Head of caudate nucleus (tissue), 42 donors: Measurements from ENCODE around the gene MUC2.
A peak's percentile ranks its signal among the peaks of the same experiment; 100 is the strongest.

Experiments
- DNase-seq, 42 donors: peaks; one replicate each; pipeline versions ENCODE4 v3.0.0 to v3.0.0-alpha.2; 2020 to 2021; ENCODE audit warnings: mixed read lengths in 7 of 42
- intact Hi-C: fragments of 100-400 bp; cut with DNase I; formaldehyde crosslinking; loops from one replicate; pipeline ENCODE4 v1.15.0; 2022

The MUC2 gene

GRCh38 chr11:1049071-1049405, 25.6 kb upstream of the MUC2 start:
- intact Hi-C loops: no loop called here
- DNase-seq: no peak

GRCh38 chr11:1049431-1049891, 25.2 kb upstream of the MUC2 start:
- intact Hi-C loops: no loop called here

GRCh38 chr11:1049911-1050580, 24.6 kb upstream of the MUC2 start:
- intact Hi-C loops: loop anchor here (10.0 kb wide), 1 partner anchor 195 kb away; no protein-coding TSS in a partner anchor
- peak in 1 of 42 donors; percentile 5 for DNase-seq

More at GRCh38 chr11:1049431-1049891, 25.2 kb upstream of the MUC2 start:
- peak in 1 of 42 donors; percentile 2 for DNase-seq

- intact Hi-C loops: loop anchor here (10.0 kb wide), 1 partner anchor 196 kb away; no protein-coding TSS in a partner anchor
- DNase-seq: peak; percentile 17 to 83 (median 68)
Observed at GRCh38 chr11:1050581-1051355, 23.9 kb upstream of the MUC2 start.

DNA sequence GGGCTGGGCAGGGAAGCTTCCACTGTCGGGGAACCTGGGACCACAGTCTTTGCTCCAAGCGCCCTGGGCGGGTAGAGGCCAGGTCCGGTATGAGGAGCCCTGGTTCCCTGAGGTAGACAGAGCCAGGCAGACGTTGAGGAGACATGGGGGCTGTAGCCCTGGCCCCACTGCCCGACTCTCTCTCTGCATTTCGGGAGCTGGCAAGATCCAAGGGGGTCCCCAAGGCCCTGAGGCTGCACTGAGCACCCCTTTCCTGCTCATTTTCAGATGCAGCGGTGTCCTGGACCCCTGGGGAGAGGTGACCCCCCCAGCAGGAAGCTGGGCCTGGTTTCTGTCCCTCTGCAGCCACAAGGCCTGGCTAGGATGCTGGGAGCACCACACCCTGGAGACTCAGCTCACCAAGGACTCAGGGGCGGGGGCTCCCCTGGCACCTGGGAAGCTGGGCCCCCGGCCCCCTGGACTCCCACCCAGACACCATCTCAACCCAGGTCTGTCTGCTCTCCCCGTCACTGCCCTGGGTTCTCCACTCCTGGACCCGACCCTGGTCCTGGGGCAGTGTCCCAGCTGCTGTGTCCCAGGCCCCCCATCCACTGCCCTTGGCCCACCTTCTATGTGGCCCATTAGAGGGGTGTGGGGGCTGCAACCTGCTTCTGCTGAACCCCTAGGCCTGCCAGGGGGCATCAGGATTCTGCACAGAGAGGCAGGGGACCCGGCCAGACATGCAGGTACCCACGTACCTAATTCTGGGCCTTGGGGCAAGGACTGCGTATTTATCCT, 23.1 kb upstream of the MUC2 start:
- intact Hi-C loops: loop anchor here (10.0 kb wide), 1 partner anchor 197 kb away; no protein-coding TSS in a partner anchor
- peak in 1 of 42 donors; percentile 1 for DNase-seq

DNA sequence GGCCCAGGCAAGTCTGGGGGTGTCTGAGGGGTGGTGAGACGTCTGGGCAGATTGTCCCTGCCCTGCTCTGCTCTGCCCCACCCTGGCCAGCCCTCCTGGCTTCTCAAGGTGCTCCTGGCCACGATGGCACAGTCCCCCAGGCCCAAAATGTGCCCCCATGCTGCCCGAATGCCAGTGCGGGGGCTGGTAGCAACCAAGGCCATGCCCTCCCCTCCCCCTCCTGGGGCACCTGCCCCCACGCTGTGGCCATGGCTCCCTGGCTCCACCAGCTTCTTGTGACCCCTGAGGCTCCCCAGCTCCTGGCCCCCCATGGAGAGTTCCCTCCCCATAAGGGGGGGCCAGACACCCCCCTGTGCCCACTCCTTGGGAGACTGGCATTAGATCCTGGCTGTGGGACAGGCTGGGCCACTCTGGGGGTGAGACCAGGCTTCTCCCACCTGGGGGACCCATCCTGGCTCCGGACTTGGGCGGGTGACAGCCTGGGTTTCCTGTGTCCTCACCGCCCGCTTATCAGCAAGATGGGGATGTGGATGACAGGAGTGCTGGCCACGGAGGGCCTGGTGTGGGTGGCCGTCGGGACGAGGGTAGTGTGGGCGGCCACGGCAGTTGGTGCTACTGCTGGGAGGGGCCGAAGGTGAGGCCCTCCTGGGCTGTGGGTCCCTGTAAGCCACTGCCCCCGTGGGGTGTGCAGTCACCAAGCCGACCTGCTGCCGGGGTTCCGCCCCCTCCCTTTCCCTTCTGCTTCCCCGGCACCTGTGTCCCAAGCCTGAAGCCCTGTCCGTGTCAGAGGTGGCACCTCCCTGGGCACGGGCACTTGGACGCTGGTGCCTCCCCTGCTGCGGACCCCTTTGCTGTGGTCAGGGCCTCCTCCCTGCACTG, 22.3 kb upstream of the MUC2 start:
- intact Hi-C loops: loop anchor here (10.0 kb wide), 1 partner anchor 198 kb away; no protein-coding TSS in a partner anchor
- peak in 1 of 42 donors; percentile 2 for DNase-seq

GRCh38 chr11:1053121-1053901, 21.4 kb upstream of the MUC2 start:
- intact Hi-C loops: loop anchor here (10.0 kb wide), 1 partner anchor 199 kb away; no protein-coding TSS in a partner anchor
- DNase-seq: peak in 2 of 42 donors; percentile 1 to 3

DNA sequence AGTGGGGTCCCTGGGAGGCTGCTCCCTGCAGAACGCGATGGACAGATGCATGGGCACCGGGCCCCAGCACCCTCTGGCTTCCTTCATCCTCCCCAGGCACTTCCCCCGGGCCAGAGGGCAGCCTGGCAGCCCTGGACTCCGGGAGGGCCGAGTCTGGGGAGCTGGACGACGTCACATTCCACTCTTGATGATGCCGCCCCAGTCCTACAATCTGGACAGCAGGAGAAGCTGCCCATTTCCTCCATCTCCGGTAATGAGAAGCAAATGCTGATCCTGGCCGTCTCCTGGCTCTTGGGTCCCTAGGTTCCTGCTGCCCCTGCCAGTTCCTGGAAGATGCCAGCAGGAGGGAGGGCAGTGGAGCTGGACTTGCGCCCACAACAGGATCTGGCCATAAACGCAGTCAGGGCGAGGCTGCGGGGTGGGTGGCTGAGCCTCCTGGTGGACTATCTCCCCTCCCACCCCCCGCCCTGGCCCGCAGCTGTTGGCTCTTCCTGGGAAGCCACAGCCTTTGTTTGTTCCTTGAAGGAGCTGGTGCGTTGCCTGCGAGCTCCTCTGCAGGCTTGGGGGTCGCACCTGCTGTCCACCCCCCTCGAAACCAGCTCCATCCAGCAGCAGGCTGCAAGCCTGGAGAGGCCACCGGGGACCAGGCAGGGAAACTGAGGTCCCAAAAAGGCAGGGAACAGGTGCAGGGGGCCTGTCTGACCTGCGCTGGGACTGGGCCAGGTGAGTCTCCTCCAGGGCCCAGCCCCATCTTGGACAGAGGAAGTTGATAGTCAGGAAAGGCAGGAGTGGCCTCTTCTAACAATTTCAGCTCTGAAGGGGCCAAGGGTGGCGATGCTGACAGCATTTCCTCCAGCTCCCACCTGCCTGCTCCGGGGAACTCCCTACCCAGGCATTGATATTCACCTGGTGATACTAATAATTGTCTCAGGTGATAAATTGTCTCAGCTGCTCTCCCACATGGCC, 20.2 kb upstream of the MUC2 start:
- DNase-seq: peak in 2 of 42 donors; percentile 1 to 4
- intact Hi-C loops: loop anchor here (10.0 kb wide), 1 partner anchor 200 kb away; no protein-coding TSS in a partner anchor

GRCh38 chr11:1055109-1055703, 19.5 kb upstream of the MUC2 start:
- intact Hi-C loops: loop anchor here (10.0 kb wide), 1 partner anchor 200 kb away; no protein-coding TSS in a partner anchor
- DNase-seq: peak in 2 of 42 donors; percentile 1 to 16

DNA sequence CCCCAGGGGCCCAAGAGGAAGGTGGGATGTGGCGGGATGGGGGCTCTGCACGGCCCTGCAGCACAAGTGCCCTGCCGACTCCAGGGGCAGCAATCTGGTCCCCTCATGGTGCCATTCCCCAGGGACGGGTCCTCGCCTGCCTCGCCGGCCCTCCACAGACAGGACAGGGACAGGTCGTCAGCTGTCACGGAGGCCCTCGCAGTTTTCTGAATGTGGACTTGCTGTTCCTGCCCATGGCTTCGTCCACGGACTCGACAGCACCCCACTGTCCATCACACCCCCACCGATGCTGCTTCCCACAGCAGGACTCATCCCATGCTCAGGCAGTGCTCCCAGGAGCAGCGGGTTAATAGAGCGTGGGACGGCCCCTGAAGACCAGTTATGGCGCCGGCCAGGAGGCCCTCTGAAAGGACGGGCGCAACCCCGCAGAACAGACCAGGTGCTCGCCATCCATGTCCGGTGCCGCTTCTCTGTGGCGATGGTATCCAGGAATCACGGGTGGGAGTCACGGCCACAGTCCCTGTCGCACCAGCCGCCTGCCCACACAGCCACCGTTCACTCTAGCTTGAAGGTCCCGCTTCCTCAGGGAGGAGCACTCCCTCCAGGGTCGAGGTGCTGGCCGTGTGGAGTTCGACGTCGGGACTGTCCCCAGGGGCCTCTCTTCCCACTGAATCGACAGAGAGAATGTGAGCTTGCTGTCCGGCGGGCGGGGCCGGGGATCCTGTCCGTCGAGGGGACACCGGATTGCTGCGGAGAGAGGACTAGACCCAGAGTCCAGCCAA, 18.5 kb upstream of the MUC2 start:
- peak in 7 of 42 donors; percentile 2 to 42 (median 10) for DNase-seq
- intact Hi-C loops: loop anchor here (10.0 kb wide), 1 partner anchor 201 kb away; no protein-coding TSS in a partner anchor

DNA sequence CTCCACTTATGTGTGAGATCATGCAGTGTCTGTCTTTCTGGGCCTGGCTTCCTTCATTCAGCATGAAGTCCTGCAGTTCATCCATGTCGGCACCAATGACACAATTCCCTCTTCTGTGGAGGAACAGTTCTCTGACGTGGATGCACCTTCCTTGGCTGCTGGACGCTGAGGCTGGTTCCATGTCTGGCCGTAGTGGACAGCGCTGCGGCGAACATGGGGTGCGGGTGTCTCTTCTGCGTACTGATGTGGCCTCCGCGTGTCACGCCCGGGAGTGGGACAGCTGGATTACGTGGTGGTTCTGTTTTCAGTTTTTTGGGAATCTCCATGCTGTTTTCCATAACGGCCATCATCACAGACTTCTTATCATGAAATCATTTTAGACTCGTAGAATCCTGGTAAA, 16.9 kb upstream of the MUC2 start:
- intact Hi-C loops: loop anchor here (10.0 kb wide), 1 partner anchor 203 kb away; no protein-coding TSS in a partner anchor
- peak in 4 of 42 donors; percentile 1 to 29 (median 14) for DNase-seq

DNA sequence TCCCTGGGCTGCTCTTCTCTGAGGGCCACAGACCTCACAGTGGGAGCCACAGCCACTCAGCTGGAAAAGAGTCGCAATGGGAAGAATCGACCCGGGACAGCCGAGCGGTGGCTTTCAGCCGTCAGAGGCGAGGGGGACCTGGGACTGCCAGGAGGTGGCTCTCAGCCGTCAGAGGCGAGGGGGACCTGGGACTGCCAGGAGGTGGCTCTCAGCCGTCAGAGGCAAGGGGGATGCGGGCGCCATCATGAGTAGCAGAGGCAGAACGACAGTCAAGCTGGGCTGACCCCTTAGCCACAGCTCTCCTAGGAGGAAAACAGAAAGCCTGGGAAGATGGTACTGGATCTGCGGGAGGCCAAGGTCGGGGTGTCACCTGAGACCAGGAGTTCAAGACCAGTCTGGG, 14.9 kb upstream of the MUC2 start:
- intact Hi-C loops: loop anchor here (10.0 kb wide), 1 partner anchor 205 kb away; no protein-coding TSS in a partner anchor
- DNase-seq: peak in 8 of 42 donors; percentile 1 to 25 (median 6)

GRCh38 chr11:1060410-1060809, 14.3 kb upstream of the MUC2 start:
- peak in 5 of 42 donors; percentile 1 to 18 (median 3) for DNase-seq
- intact Hi-C loops: no loop called here

DNA sequence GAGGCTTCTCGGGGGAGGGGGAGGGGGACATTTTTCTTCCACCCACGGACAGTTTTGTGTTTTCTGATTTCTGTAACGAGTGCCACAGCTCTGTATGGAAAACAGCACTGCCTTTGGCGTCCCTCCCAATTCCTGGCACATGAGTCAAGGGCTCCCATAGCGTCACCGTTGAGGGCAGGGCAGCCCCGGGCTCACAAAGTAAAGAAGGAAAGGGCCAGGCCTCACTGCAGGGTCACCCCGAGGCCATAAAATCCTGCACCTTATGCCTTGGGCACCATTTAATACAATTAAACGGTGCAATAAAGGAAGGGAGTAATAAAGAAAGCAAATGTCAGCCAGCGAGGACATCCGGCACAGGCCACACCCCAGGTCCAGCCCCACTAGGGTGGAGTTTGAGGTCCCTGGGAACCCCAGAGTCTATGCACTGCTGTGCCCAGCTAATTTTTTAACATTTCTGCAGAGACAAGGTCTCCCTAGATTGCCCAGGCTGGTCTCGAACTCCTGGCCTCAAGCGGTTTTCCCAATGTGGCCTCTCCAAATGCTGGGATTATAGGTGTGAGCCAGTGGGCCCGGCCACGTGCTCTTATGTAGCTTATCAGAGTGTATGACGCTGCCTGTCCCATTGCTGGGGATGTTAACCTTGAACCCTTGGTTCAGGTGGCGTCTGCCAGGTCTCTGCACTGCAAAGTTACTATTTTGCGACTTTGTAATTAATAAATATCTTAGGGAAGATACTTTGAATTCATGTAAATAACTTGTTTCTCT, 13.6 kb upstream of the MUC2 start:
- DNase-seq: peak in 5 of 42 donors; percentile 1 to 8 (median 3)
- intact Hi-C loops: no loop called here
